ENCODE measurements around the gene RADX. TPM values are rescaled to one million over a fixed set of nuclear protein-coding genes. Genes with fewer than 3 reads are reported as not detected.

RADX gene
- polyA plus RNA-seq, 3 donors = 0.05 TPM; not detected in 2

DNA sequence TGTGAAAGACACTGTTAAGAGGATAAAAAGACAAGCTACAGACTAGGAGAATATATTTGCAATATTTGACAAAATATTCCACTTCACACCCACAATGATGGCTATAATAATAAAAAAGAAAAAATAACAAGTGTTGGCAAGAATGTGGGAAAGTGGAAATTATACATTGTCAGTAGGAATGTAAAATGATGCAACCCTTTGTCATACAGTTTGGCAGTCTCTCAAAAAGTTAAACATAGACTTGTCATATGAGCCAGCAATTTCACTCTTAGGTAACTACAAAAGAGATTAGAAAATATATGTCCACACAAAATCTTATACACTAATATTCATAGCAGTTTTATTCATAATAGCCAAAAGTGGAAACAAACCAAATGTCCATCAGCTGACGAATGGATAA lies 5.2 kb upstream of the RADX start:
- intact Hi-C loops (cut with micrococcal nuclease) = no loop called here
- no peak overlapping the region for H3K9ac ChIP-seq (ENCODE audit: insufficient read depth, low read length, poor library complexity, severe bottlenecking)
- H3K9me3 ChIP-seq (replicated peaks in 1 of 2; ENCODE audit: control insufficient read depth in 1 of 2, insufficient read depth in 1 of 2, low read length in 2 of 2) = peaks cover 0 to 4% of the 10 kb centered on the region in 2 donors
- H3K36me3 ChIP-seq (replicated peaks in 1 of 2; ENCODE audit: control insufficient read depth in 1 of 2, insufficient read depth in 2 of 2, low read length in 2 of 2) = no peaks in the 10 kb centered on the region
- H3K79me2 ChIP-seq (ENCODE audit: insufficient read depth, low read length) = no peaks in the 10 kb centered on the region
- no peak overlapping the region for H3K4me2 ChIP-seq (replicated peaks; ENCODE audit: extremely low read depth, low read length, poor library complexity, severe bottlenecking)
- H3K9me3 Mint-ChIP-seq = peaks cover 0 to 5% (median 0%) of the 10 kb centered on the region in 7 donors
- peaks cover 3% of the 10 kb centered on the region for H3K4me1 Mint-ChIP-seq
- no peak for DNase-seq
- H3K27ac Mint-ChIP-seq = no peak overlapping the region
- no peaks in the 10 kb centered on the region for H3K36me3 Mint-ChIP-seq
- no peak overlapping the region for H2AFZ ChIP-seq (ENCODE audit: insufficient read depth, low read depth, low read length, poor library complexity, severe bottlenecking)
- peaks cover 0 to 4% (median 2%) of the 10 kb centered on the region in 3 donors for H3K27me3 Mint-ChIP-seq (ENCODE audit: low read depth in 3 of 3)
- H4K20me1 ChIP-seq (ENCODE audit: insufficient read depth, low read length) = no peaks in the 10 kb centered on the region
- H3K4me3 ChIP-seq (replicated peaks in 1 of 3; ENCODE audit: low read depth in 2 of 3, low read length in 3 of 3) = no peak overlapping the region
- TF ChIP-seq, protein P1, sequence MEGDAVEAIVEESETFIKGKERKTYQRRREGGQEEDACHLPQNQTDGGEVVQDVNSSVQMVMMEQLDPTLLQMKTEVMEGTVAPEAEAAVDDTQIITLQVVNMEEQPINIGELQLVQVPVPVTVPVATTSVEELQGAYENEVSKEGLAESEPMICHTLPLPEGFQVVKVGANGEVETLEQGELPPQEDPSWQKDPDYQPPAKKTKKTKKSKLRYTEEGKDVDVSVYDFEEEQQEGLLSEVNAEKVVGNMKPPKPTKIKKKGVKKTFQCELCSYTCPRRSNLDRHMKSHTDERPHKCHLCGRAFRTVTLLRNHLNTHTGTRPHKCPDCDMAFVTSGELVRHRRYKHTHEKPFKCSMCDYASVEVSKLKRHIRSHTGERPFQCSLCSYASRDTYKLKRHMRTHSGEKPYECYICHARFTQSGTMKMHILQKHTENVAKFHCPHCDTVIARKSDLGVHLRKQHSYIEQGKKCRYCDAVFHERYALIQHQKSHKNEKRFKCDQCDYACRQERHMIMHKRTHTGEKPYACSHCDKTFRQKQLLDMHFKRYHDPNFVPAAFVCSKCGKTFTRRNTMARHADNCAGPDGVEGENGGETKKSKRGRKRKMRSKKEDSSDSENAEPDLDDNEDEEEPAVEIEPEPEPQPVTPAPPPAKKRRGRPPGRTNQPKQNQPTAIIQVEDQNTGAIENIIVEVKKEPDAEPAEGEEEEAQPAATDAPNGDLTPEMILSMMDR (IDR thresholded peaks at IDR 0.05) = no peak
- no peak overlapping the region for H3K27ac ChIP-seq (ENCODE audit: low read depth in 1 of 2, low read length in 2 of 2)
- WGBS (ENCODE audit: insufficient coverage) = no CpG with 5 or more reads among the region's 1 CpG
- no peaks in the 10 kb centered on the region for H3K27me3 ChIP-seq (ENCODE audit: control insufficient read depth in 2 of 2, insufficient read depth in 2 of 2, low read length in 2 of 2)
- H3K4me3 Mint-ChIP-seq = no peak overlapping the region
- H3K4me1 ChIP-seq (ENCODE audit: control insufficient read depth in 1 of 2, insufficient read depth in 2 of 2, low read length in 2 of 2) = no peaks in the 10 kb centered on the region

DNA sequence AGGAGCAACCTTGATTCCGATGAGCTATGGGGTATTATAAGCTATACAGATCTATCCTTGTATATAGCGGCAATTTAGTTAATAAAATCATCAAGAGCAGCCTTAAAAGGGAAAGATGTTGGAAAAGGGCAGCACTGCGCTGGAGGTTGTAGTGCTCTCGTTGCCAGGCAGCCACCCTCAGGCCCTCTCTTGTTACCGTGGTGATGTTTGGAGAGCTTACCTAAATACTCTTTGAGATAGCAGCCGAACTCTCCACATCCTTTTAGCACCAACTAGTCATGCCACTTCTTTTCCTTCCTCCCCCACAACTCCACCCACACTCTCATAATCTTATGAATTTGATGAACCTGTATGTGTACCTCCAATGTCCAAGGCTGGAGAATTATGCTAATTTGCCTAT lies 3.8 kb upstream of the RADX start:
- Histone ChIP-seq H3K79me2 (ENCODE audit: insufficient read depth, low read length) (no peaks in the 10 kb centered on the region), H2AFZ (ENCODE audit: insufficient read depth, low read depth, low read length, poor library complexity, severe bottlenecking) (no peak overlapping the region), H3K4me2 (replicated peaks; ENCODE audit: extremely low read depth, low read length, poor library complexity, severe bottlenecking) (no peak overlapping the region), H3K36me3 (replicated peaks in 1 of 2; ENCODE audit: control insufficient read depth in 1 of 2, insufficient read depth in 2 of 2, low read length in 2 of 2) (no peaks in the 10 kb centered on the region), H4K20me1 (ENCODE audit: insufficient read depth, low read length) (no peaks in the 10 kb centered on the region), H3K9me3 (replicated peaks in 1 of 2; ENCODE audit: control insufficient read depth in 1 of 2, insufficient read depth in 1 of 2, low read length in 2 of 2) (peaks cover 0 to 4% of the 10 kb centered on the region in 2 donors), H3K4me1 (ENCODE audit: control insufficient read depth in 1 of 2, insufficient read depth in 2 of 2, low read length in 2 of 2) (peaks cover 11 to 12% of the 10 kb centered on the region in 2 donors), H3K27ac (ENCODE audit: low read depth in 1 of 2, low read length in 2 of 2) (no peak overlapping the region), H3K27me3 (ENCODE audit: control insufficient read depth in 2 of 2, insufficient read depth in 2 of 2, low read length in 2 of 2) (peaks cover 0 to 2% of the 10 kb centered on the region in 2 donors), H3K4me3 (replicated peaks in 1 of 3; ENCODE audit: low read depth in 2 of 3, low read length in 3 of 3) (no peak overlapping the region), H3K9ac (ENCODE audit: insufficient read depth, low read length, poor library complexity, severe bottlenecking) (no peak overlapping the region)
- WGBS (ENCODE audit: insufficient coverage) = no CpG with 5 or more reads among the region's 6 CpGs
- DNase-seq = no peak
- Mint-ChIP-seq H3K9me3 (peaks cover 0 to 11% (median 0%) of the 10 kb centered on the region in 7 donors), H3K4me1 (peaks cover 16% of the 10 kb centered on the region), H3K4me3 (no peak overlapping the region), H3K27me3 (ENCODE audit: low read depth in 3 of 3) (peaks cover 2 to 8% (median 5%) of the 10 kb centered on the region in 3 donors), H3K27ac (no peak overlapping the region), H3K36me3 (no peaks in the 10 kb centered on the region)
- intact Hi-C loops (cut with micrococcal nuclease) = no loop called here
- TF ChIP-seq, protein P1 (IDR thresholded peaks at IDR 0.05) = no peak

All from CD14-positive monocyte (primary cell).